ENCODE measurements around the gene SEMA4C.
"Not testable (repeated sequence)": the region's sequence is repeated elsewhere in the genome, so short reads cannot be mapped to it uniquely, and the experiment has no call there.

The SEMA4C gene

DNA sequence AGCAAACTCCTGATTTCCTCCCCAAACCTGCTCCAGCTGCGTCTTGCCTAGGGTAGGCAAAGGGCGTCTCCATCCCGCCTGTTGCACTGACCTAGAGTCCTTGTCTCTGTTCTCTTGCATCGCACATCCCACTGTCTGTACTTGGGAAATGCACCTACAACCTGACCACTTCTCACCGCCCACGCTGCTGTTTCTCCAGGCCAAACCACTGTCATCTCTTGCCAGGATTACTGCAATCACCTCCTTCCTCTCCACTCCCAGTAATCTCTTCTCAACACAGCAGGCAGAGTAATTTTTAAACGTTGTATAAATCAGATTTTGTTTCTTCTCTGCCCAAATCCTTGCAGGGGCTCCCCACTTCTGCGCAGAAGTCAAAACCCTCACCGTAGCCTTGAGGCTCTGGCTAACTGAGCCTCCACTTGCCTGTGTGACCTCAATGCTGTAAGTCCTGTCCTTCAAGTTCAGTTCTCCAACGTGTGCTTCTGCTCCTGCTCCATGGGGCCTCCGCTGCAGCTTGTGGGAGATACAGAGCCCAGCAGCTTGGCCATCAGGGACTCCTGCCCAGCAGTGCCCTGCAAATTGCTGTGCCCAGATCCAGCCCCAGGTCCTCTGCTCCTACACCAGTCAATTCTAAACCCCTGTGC is 27.7 kb upstream of the SEMA4C start:
- DNase-seq, result no peak

DNA sequence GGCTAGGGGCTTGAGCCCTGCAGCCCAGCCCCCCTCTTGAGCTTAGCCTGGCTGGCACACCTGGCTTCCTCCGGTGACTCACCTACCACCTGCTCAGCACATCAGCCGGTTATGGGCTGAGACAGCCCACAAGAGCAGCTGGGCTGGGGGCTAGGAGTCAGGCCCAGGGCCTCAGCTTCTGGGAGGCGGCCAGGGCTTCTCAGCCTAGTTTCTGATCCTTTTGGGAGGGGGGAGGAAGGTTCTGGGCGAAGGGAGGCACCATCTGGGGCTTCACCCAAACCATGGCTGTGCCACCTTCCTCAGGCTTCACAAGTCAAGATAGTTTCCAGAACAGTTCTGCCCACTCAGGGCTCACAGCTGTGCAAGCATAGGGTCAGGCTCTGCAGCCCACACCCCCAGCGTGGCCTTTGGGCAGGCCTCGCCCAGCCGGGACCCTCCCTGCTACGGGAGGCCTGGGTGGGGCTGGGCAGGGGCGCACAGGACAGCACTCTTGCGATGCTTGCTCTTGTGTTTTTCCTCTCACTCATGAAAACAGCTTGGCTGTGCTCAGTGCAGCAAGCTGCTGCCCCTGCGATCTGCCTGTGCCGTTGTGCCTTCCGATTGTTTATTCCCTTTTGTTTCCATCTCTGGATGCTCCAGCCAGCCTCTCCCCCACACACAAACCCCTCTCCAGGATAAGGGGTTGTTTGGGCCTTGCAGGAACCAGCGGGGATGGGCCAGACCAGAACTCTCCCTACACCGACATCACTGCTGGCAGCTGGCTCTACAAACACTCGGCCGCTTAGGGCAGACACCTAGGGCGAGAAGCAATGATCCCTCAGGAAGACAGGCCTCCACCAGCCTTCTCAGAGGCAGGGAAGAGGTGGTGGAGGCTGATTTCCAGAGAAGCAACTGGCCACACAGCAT is 26.1 kb upstream of the SEMA4C start:
- no peak for DNase-seq

DNA sequence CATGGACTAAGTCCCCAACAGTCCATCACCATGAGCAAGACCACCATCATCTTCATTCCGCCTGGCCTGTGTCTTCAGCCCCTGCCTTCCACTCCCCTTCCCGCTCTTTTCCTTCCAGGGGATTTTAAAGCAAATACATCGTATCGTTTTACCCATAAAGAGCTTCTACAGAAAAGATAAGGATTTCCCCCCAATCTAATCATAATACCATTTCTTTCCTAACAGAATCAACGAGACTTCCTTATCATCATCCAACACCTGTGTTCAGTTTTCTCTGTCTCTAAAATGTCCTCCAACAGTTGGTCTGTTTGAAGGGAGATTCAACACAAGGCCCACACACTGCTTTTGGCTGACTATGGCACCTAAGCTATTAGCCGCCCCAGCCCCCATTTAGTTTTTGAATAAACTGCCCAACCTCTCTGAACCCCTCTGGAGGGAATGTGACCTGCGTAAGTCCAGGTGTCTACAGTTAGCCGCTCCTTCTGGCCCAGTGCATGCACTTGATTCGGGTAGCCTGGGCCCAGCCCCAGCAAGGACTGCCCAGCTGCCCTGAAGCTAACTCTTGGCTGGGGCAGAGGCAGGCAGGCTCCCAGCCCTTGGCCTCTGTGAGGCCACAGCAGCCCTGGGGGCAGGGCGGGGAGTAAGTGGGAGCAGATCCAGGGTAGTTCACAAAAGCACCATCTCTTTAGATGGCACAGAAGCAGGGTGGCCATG is 25.3 kb upstream of the SEMA4C start:
- no peak for DNase-seq

DNA sequence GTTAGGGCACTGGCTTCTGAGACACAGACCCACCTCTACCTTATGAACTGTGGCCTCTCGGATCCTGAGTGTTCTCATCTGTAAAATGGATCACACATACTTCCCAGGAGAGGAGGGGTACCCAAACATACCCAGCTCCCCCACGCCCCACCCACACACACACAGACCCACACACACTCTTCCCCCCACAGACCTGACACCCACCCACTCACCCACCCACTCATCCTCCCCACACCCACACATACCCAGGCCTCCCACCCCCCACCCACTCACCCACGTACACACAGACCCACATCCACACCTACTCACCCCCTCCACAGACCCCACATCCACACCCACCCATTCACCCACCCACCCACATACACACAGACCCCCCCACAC is 24.3 kb upstream of the SEMA4C start:
- DNase-seq, result no peak

DNA sequence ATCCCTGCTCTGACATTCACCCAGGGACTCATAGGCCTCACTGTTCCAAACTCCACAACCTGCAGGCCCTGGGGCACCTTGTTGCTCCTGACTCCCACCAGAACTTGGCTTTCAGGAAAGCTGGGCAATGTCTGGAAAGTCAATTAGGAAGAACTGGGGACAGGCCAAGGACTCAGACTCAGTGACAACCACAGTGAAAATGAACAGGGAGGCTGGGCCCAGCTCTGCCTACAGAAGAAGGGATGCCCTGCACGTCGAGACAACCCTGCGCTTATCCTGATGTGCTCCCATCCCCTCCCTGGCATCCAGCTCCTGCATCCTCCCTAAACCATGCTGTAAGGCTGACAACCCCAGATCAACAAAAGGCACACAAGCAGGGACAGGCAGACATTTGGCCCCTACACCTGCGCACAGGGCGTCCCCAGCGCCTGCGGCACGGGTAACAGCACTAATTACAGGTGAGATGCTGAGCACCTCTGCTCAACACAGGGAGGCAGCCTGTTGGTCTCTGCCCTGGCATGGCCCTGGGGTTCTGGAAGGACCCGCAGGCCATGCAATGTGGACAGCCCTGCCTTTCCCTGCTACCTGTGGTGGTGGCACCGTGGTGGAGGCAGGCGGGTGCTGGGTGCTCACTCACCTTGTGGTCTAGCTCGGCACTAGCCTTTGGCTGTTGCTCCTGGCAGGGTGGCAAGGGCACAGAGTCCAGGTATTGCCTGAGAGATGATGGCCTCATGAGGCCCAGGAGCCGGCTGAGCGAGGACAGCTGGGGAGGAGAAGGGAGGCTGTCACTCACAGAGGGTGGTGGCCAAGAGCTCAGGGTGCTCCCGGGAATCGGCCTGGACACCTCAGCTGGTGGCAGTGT is 23.6 kb upstream of the SEMA4C start:
- no peak for DNase-seq

DNA sequence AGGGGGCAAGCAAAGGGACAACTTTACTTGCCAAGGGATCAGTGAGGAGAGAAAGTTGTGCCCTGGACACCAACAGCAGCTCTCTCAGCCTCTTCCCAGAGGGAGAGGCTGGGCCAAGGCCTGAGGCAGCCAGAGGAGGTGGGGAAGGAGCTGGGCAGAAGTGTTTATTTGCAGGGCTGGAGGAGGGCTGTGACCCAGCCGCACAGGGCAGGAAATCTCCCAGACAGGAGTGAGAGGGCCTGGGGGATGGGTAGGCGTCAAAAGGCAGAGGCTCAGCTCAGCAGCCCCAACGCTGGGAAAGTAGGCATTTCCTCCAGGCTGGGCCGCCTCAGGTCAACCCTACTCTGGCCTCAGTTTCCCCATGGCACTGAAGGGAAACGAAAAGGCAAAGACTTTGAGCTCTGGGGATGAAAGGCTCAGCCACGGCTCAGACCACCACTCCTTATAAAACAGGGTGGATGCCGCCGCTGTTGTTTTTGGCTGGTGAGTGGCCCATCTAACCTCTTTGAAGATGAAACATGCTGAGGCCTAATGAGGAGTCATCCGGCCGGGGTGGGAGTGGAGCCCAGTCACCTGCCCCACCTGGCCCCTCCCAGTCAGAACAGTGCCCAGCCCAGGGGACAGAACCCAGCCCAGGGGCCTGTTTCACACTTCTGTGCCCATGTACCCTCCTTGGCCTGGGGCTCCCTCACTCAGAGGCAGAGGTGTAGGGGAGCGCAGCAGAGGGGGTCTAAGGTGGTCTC is 21.9 kb upstream of the SEMA4C start:
- no peak for DNase-seq

DNA sequence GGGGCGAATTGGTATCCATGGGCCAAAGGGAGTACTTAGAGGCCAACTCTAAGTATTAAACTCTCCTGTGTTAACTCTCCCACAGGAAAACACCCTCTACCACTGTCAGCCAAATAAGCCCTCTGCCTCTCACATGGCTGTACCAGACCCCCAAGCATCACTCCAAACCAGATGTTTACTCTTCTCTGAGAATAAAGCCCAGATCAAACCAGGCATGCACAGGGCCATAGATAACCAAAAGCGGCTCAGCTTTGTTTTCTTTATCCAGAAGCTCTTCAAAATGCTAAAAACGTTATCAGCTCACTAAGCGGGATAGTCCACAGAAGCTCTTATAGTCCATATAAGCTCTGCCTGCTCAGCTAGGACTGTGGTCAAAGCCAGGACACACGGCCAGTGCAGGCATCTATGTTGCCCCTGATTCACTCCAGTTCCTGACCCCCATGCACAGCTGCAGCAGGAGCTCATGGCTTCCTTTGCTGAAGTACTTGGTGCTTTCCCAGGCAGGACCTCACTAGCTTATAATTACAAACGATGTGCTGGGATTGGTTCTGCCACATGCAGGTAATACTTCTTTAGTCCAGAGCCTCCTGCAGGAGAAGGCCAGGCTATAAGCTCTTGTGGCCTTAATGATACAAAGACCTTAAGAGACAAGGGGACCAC is 21.0 kb upstream of the SEMA4C start:
- DNase-seq, result no peak

DNA sequence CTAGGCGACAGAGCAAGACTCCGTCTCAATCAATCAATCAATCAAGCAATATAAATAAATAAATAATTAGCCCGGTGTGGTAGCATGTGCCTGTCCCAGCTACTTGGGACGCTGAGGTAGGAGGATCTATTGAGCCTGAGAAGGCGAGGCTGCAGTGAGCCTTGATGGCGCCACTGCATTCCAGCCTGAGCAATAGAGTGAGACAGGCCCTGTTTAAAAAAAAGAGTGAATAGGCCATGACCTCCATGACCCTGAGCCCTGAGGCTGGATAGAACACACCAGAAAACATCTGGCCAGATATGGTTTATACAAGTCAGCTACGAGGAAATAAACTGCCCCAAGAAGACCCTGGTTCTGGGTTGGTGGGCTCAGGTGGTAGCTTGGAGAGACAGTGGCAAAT is 20.4 kb upstream of the SEMA4C start:
- no peak for DNase-seq

DNA sequence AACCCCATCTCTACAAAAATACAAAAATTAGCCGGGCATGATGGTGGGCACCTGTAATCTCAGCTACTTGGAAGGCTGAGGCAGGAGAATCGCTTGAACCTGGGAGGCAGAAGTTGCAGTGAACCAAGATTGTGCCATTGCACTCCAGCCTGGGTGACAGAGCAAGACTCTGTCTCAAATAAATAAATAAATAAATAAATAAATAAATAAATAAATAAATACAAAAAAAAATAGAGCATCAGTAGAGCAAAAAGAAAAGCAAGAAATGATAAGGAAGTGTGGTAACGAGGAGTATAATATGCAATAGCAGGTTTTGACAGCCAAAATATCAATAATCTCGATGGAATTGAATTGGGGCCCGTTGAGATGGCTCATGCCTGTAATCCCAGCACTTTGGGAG is 19.6 kb upstream of the SEMA4C start:
- not testable (repeated sequence) for DNase-seq

DNA sequence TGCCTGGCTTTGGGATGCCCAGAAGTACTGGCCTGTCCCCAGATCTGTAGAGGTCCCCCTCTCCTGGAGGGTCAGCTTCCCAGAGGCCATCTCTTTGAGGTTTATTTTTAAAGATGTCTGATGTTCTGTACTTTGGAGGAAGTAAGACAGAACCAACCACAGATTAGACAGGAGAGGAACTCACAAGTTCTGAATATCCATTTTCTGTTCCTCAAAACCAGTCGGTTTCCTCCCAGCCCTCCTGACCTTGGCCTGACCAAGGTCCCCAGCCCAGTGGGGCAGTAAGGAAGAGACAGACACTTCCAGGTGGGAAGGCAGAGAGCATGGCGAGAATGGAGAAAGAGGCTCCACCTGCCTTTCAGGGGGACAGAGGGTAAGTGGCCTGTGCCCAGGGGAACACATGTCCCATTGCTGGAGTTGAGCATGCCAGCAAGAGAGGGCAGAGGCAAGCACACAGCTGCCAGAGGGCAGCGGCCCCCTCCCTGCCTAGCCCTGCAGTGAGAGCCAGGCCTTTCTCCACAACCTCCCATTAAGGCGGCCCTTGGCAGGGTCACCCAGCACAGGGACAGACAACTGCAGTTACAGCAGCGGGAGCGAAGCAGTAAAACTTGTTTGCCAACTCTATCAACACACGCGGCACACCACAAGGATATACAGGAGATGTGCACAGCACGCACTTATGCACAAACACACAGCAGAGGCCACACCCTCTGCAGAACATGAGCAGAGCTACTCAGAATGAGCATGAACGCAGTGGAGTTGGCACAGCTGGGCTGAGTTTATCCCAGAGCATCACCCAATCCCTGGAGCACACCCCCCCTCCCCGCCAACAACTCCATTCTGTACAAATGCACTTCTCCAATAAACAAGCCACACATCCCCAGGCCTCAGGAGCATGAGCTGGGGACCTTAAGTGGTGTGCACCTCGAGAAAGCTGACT is 18.5 kb upstream of the SEMA4C start:
- DNase-seq, result no peak

DNA sequence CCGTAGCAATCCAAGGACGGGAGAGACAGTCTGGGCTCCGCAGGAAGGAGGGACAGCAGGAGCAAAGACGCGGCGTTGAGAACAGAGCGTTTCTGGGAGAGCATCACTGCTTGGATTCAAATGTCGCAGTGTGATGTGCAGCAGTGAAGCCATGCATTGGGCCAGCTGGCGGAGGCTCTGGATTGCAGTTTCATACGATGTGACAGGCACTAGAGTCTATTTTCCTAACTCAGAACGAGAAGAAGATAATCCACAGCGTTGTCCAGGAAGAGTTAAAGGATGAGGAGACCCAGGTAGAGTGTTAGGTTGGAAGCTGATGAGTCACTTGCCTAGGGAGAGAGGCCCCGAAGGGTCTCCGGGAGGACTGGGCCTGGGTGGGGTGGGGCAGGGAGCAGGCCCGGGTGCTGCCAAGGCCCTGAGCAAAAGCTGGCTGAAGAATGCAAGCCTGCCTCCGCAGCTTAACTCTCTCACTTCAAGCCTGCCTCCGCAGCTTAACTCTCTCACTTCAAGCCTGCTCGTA is 17.7 kb upstream of the SEMA4C start:
- no peak for DNase-seq

DNA sequence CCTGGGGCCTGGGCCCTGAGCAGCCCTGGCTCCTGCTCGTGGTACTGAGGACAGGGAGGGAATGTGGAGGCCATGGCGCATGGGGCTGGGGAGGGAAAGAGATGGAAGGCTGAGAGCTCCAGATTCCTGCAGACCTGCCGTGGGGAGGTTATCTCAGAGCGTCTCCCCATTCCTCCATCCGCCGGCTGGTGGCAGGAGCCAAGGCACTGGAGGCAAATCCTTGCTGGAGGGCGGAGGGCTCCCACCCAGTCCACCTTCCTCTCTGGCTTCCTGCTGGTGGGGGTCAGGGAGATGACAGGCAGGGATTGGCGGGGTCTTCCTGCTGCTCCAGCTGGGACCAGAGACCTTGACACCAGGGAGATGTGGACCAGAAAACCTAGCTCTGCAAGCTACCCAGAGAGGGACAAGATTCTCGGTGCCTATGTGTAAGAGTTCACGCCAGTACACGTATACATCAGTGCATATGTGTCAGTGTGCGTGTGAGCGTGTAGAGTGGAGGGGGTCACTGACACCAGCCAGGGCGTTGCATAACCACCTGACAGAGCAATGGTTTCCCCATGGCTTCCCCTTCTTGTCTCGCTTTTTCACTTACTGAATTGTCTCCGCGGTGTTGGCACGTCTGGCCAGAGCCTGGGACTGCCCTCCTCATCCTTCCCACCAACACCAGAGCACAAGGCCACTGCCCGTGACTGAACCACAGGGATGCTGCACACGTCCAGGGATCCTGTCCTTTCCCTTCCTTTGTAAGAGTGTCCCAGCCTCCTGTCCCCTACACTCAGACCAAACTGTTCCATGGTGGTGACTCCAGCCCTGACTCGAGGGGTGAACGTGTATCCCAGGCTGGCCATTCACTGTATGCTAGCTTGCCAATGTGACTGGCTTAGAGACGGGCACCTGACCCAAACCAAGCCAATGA is 15.8 kb upstream of the SEMA4C start:
- no peak for DNase-seq

DNA sequence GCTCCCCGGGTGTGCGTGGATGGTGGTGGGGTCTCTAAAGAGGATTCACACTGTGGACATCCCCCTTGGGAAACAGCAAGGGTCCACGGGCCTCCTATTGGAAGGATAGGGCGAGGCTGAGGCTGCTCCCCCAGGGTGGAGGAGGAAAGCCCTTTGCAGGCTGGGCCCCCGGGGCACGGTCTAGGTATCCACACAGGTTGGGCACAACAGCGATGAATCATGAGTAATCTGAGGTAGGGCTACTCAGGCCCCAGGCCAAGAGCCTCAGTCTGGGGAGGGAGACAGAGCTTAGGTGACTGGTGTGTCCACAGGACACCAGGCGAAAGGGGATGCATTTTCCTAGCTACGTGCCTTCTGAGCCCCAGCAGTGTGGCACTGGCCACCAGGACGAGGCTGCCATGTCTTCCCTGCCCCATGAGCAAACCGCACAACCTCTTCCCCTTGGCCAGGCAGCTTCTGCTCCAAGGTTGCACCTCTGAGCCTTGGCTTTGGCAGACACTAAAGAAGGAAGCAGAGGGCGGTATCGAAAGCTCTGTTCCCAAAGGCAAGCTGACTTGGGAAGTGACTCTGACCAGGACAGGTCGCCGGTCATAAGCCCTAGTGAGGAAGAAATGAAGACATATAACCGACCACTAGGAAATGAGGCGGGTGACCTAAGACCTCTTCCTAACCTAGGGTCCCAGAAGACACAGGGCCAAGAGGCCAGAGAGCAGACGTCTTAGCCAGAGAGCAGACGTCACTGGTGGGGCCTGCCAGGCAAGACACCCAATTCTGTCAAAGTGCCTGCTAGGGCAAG is 14.6 kb upstream of the SEMA4C start:
- no peak for DNase-seq

DNA sequence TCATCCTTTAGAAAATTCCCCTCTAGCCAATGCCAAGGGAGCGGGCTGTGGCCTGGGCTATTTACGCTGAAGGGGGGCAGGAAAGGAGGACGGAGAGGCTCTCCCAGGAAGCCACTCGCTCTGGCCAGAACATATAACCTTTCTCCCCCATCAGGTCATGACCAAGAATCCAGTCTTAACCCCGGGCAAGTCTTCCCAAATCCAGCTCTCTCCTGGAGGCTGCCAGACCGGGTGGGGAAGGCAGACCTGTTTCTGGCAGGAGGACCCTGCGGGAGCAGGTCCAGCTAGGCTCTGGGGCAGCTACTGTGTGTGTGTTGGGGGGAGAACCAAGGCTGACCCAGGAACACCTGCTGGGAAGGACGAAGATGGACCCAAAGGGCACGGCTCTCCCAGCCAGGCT is 13.4 kb upstream of the SEMA4C start:
- DNase-seq, result no peak

DNA sequence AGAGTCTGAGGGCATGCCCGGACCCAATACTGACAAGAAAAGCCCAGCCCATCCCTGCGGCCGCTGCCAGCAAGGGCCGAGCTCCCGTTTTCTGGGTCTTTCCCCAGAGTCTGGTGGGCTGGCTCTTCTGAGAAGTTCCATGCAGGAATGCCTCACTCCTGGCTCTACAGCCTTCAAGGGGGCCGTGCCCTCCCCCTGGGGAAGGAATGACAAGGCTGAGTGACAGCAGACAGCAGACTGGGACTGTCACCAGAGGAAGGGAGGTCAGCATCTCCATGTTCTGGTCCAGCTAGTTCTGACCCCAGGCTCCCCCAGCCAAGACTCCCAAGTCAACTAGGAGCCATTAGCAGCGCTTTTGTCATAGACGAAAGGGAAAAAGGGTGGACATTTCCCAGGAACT is 13.0 kb upstream of the SEMA4C start:
- no peak for DNase-seq

DNA sequence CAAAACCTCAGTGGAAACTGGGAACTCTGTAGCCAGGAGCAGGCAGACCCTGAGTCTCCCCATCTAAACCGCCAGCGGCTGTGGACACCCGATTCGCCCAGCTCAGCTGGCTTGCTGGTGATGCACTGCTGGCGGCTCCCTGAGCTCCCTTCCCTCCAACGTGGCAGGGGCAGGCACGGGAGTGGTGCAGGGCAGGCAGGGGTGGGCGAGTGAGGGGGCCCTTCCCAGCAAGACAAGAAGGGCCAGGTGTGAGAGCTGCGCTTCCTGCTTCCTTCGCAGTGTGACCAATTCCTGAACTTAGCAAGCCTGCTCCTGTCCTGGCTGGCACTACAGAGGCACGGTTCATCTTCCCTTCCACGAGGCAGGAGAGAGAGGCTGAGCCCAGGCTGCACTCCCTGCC is 12.3 kb upstream of the SEMA4C start:
- no peak for DNase-seq

DNA sequence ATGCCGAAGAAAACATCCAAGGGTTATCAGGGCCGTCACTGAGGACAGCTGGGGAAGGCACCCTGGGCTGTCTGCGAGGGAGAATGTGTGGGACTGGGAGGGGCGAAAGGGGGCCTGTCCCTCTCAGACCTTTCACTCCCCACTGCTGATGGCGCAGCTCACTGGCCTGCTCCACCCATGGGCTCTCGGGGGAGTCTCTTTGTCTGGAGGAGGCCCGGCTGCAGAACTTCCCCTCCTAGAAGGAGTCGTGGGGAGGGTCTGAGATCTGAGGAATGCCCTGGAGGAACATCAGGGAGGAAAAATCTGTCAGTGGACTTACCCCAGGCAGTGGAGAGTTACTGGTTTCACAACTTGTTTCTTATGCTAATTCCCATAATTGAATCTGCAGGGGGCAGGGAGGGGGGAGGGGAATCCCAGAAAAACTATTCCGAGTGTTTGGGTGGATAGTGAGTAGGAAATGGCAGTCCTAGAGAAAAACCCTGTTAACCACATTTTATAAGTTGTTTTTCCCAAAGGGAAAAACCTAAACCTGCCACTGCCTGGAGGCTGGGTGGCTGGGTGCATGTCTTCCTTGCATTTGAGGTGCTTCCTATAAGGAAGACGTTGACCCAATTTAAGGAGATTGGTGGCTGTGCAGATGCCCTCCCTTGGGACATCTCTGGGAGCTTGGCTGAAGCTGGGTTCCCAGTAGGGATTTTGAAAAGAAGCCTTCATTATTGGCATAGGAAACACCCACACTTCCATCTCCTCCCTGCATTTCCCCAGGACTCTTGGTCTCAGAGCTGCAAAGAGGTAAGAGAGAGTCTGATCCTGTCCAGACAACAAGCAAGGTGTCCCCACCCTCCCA is 11.7 kb upstream of the SEMA4C start:
- DNase-seq, result no peak
